Ovary (tissue), 3 donors: ENCODE data around the gene WDR73.

Source experiments
- POLR2A ChIP-seq: fragments of 450-650 bp; IDR thresholded peaks from one replicate; pipeline ENCODE4 v1.6.1; 2017; ENCODE audit warnings: antibody characterized with exemption, mild to moderate bottlenecking, moderate library complexity
- TF ChIP-seq, protein P1 (sequence below), 3 donors: fragments of 450-650 bp in 2 of 3; fragments of 200-600 bp in 1 of 3; IDR thresholded peaks; one replicate each; pipeline versions ENCODE4 v1.5.1 to v1.8.0; 2016 to 2022; ENCODE audit warnings: antibody characterized with exemption in 3 of 3, mild to moderate bottlenecking in 1 of 3
- donor health status: DM: no; HTN: no; CAD: no.

GRCh38 chr15:84653584-84653909, 536 bp downstream of the WDR73 start:
- no peak for TF ChIP-seq POLR2A
- TF ChIP-seq, protein P1, sequence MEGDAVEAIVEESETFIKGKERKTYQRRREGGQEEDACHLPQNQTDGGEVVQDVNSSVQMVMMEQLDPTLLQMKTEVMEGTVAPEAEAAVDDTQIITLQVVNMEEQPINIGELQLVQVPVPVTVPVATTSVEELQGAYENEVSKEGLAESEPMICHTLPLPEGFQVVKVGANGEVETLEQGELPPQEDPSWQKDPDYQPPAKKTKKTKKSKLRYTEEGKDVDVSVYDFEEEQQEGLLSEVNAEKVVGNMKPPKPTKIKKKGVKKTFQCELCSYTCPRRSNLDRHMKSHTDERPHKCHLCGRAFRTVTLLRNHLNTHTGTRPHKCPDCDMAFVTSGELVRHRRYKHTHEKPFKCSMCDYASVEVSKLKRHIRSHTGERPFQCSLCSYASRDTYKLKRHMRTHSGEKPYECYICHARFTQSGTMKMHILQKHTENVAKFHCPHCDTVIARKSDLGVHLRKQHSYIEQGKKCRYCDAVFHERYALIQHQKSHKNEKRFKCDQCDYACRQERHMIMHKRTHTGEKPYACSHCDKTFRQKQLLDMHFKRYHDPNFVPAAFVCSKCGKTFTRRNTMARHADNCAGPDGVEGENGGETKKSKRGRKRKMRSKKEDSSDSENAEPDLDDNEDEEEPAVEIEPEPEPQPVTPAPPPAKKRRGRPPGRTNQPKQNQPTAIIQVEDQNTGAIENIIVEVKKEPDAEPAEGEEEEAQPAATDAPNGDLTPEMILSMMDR (IDR thresholded peaks at IDR 0.05), result no peak
